Embryonic facial prominence (tissue), 1 donor: Measurements from ENCODE around the gene ANXA7.
"Not testable (repeated sequence)": the region's sequence is repeated elsewhere in the genome, so short reads cannot be mapped to it uniquely, and the experiment has no call there.

Source experiments
- DNase-seq: peaks from one replicate; pipeline ENCODE4 v3.0.0-alpha.2; 2016; ENCODE audit errors: extremely low spot score

ANXA7 gene

GRCh38 chr10:73338801-73339368 is 75.0 kb downstream of the ANXA7 start:
- no peak for DNase-seq

GRCh38 chr10:73333202-73333601 is 80.7 kb downstream of the ANXA7 start:
- no peak for DNase-seq

GRCh38 chr10:73332379-73332778 is 81.5 kb downstream of the ANXA7 start:
- DNase-seq = no peak

GRCh38 chr10:73328523-73328922 is 85.3 kb downstream of the ANXA7 start:
- not testable (repeated sequence) for DNase-seq

- not testable (repeated sequence) for DNase-seq
Observed at GRCh38 chr10:73325290-73325689, 88.6 kb downstream of the ANXA7 start.
